IPS-18a (cell line): ENCODE measurements around the gene SIX3.

Experiments
- H3K27ac ChIP-seq: one replicate; pipeline ENCODE4 v1.5.1; 2013; ENCODE audit warnings: low read length
- H3K27me3 ChIP-seq: one replicate; pipeline ENCODE4 v1.6.1; 2013; ENCODE audit warnings: mild to moderate bottlenecking, low read length; ENCODE audit not compliant: control insufficient read depth, insufficient read depth
- H3K36me3 ChIP-seq: one replicate; pipeline ENCODE4 v1.6.1; 2013; ENCODE audit warnings: low read depth, low read length; ENCODE audit not compliant: control insufficient read depth
- H3K4me1 ChIP-seq: one replicate; pipeline ENCODE4 v1.6.1; 2013; ENCODE audit warnings: low read depth, low read length; ENCODE audit not compliant: control insufficient read depth
- H3K4me3 ChIP-seq: one replicate; pipeline ENCODE4 v1.5.1; 2013; ENCODE audit warnings: low read length
- H3K9ac ChIP-seq: one replicate; pipeline ENCODE4 v1.6.1; 2013; ENCODE audit warnings: mild to moderate bottlenecking, low read length, moderate library complexity
- H3K9me3 ChIP-seq: one replicate; pipeline ENCODE4 v1.6.1; 2013; ENCODE audit warnings: low read depth, low read length; ENCODE audit not compliant: control insufficient read depth

SIX3 gene

GRCh38 chr2:44969936-44970335 is 28.4 kb downstream of the SIX3 start:
- no peaks in the 10 kb centered on the region for H3K36me3 ChIP-seq
- H3K9me3 ChIP-seq: no peaks in the 10 kb centered on the region
- H3K4me3 ChIP-seq: no peak overlapping the region
- no peak overlapping the region for H3K9ac ChIP-seq
- H3K4me1 ChIP-seq: peaks cover 11% of the 10 kb centered on the region
- H3K27me3 ChIP-seq: no peaks in the 10 kb centered on the region
- no peak overlapping the region for H3K27ac ChIP-seq

DNA sequence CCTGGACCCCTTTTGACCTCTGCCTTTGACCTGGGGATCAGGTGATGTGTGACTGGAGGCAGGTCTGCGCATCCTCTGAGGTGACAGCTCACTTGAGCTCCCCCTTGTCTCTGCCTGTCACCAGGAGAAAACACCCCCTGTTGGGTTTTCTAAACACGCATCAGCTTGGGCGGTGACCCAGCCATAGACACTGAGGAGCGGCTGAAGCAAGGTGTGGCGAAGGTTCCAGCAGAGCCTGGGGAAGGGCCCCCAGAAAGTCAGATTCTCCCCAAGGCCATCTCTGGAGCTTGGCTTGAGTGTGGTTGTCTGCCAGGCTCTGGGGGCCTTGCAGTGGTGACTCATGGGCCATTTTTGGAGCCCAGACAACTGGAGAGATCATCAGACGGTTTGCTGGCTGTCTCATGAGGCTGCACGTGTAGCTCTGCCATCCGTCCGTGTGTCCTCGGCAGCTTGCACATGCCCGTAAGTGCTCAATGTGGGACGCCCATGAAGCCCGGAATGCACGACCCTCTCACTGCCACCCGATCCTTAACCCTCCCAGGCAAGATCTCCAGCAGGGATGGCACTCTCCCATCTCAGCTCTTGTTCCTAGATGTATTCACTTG is 29.4 kb downstream of the SIX3 start:
- Histone ChIP-seq H3K9ac (no peak overlapping the region), H3K4me1 (peaks cover 11% of the 10 kb centered on the region), H3K27me3 (no peaks in the 10 kb centered on the region), H3K36me3 (no peaks in the 10 kb centered on the region), H3K4me3 (no peak overlapping the region), H3K9me3 (no peaks in the 10 kb centered on the region), H3K27ac (no peak overlapping the region)

DNA sequence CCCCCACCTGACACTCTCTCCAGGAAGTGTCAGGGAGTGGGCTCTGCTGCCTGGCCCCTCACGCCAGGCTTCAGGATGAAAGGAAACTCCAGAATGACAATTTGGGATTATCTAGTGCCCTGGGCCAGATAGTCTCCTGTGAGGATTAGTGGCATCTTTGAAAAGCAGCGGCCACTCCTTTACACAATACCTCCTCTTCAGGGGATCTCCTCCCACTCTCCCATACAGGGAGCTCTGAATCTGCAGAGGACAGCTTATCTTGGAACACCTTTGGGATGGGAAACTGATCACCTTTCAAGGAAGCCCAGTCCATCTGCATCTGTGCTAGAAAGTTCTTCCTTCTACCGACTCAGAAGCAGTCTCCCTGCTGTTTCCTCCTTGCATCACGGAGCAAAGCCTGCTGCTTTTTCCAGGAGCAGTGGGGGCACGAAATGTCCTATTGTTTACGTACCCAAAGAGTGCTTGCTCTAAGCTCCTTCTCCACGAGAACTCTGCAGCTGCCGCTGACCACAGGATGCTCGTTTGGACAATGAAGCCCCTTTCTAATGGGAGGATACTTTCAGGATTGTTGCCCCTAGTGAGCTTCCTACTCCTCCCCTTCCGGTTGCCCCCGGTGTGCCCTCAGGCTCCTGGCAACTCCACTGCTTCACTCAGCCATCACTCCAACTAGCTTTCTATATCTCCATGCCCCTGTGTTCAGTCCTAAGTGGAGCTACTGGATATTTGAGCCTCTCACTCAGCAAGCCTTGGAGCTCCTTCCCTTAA is 31.5 kb downstream of the SIX3 start:
- no peaks in the 10 kb centered on the region for H3K9me3 ChIP-seq
- no peak overlapping the region for H3K27ac ChIP-seq
- H3K4me3 ChIP-seq: no peak overlapping the region
- H3K27me3 ChIP-seq: no peaks in the 10 kb centered on the region
- no peaks in the 10 kb centered on the region for H3K36me3 ChIP-seq
- H3K9ac ChIP-seq: no peak overlapping the region
- peaks cover 11% of the 10 kb centered on the region for H3K4me1 ChIP-seq

DNA sequence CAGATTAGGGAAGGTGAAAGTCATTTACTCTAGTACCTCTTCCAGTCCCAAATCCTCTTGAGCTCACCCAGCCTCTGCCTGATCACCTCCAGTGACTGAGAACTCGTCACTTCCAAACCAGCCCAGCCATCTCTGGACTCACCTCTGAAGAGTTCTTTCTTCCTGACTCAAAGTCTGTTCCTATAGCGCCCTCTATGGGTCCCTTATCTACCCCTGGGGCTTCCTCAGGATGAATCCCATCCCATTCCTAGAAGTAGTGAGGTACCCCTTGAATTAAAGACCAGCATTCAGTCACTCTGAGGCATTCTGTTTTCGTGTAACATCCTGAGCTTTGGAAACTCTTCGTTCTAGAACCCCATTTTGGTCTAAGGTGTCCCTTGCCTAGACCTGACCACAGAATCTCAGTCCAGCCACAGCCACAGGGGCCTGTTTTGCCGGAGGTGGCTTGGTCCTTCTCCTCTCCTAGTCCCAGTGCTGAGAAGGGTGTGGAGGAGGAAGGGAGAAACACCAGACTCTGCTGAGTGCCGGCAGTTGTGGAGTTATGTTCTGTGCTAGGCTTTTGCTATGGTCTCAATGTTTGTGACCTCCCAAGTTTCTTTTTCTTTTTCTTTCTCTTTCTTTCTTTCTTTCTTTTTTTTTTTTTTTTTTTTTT is 32.7 kb downstream of the SIX3 start:
- no peaks in the 10 kb centered on the region for H3K9me3 ChIP-seq
- H3K4me1 ChIP-seq: peaks cover 11% of the 10 kb centered on the region
- H3K27me3 ChIP-seq: no peaks in the 10 kb centered on the region
- no peak overlapping the region for H3K27ac ChIP-seq
- no peaks in the 10 kb centered on the region for H3K36me3 ChIP-seq
- H3K9ac ChIP-seq: no peak overlapping the region
- no peak overlapping the region for H3K4me3 ChIP-seq

- peaks cover under 1% of the 10 kb centered on the region for H3K27me3 ChIP-seq
- peaks cover 14% of the 10 kb centered on the region for H3K4me1 ChIP-seq
- H3K27ac ChIP-seq: no peak overlapping the region
- no peaks in the 10 kb centered on the region for H3K9me3 ChIP-seq
- no peak overlapping the region for H3K9ac ChIP-seq
- no peak overlapping the region for H3K4me3 ChIP-seq
- no peaks in the 10 kb centered on the region for H3K36me3 ChIP-seq
Measured at GRCh38 chr2:44975571-44976450, 34.3 kb downstream of the SIX3 start.

DNA sequence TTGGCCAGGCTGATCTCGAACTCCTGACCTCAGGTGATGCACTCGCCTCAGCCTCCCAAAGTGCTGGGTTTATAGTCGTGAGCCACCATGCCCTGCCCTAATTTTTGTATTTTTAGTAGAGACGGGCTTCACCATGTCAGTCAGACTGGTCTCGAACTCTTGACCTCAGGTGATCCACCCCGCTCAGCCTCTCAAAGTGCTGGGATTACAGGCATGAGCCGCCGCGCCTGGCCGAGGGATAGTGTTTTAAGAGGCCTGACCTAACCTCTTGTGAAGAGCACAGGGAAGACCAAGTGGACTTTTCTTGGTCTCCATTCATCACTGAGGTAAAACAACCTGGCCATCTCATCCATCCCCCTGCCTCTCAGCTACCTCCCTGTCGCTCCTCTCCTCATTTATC is 38.1 kb downstream of the SIX3 start:
- Histone ChIP-seq H3K36me3 (no peaks in the 10 kb centered on the region), H3K27ac (no peak overlapping the region), H3K27me3 (peaks cover 6% of the 10 kb centered on the region), H3K9ac (no peak overlapping the region), H3K4me1 (peaks cover 11% of the 10 kb centered on the region), H3K4me3 (no peak overlapping the region), H3K9me3 (no peaks in the 10 kb centered on the region)

DNA sequence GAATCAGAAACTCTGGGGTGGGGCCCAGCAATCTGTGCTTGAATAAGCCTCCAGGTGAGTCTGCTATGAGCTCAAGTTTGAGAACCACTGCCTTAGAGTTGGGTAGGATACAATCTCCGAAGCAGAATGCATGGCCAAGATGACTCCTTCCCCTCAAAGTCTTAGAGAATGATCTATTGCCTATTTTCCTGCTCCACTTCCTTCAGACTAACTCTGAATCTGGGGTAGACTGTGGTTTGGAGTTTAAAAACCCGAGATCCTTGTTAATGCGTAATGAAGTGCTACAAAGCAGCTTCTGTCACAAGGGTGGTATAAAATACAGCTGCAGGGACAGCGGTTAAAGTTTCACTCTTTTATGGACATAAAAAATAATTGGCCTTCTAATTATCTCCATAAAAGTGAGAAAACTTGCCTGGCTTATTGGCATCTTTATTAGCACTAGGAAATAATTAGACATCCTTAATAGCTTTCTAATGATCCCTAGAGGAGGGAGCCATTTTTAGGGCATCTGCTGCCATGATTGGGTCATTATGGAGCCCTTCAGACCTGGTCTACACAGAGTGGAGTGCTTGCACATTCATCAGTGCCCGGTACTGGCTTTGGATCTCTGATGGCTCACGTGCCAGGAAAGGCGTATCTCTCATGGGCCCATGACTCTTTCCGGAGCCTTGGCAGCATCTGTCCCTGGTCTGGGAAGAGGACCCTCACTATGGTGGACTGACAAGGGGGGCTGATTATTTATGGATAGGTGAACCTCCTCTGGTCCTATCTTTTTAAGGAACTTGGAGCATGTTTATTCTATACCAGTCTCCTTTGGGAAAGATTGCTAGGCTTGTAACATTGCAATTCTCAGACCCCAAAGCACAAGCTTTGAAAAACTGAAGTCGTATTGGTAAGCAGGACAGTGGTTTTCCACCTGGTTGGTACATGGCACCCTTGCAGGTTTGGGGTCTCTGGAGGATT is 39.5 kb downstream of the SIX3 start:
- Histone ChIP-seq H3K36me3 (no peaks in the 10 kb centered on the region), H3K9ac (no peak overlapping the region), H3K4me3 (no peak overlapping the region), H3K4me1 (peaks cover 11% of the 10 kb centered on the region), H3K27me3 (peaks cover 6% of the 10 kb centered on the region), H3K9me3 (no peaks in the 10 kb centered on the region), H3K27ac (no peak overlapping the region)

- Histone ChIP-seq H3K9me3 (no peaks in the 10 kb centered on the region), H3K4me1 (peaks cover 11% of the 10 kb centered on the region), H3K36me3 (no peaks in the 10 kb centered on the region), H3K4me3 (no peak overlapping the region), H3K27me3 (peaks cover 6% of the 10 kb centered on the region), H3K27ac (no peak overlapping the region), H3K9ac (no peak overlapping the region)
Measured at GRCh38 chr2:44981714-44982108, 40.2 kb downstream of the SIX3 start.

- Histone ChIP-seq H3K4me1 (peaks cover 11% of the 10 kb centered on the region), H3K9ac (no peak overlapping the region), H3K27me3 (peaks cover 6% of the 10 kb centered on the region), H3K9me3 (no peaks in the 10 kb centered on the region), H3K27ac (no peak overlapping the region), H3K4me3 (no peak overlapping the region), H3K36me3 (no peaks in the 10 kb centered on the region)
Measured at GRCh38 chr2:44983836-44984604, 42.5 kb downstream of the SIX3 start.

- Histone ChIP-seq H3K4me3 (no peak overlapping the region), H3K27me3 (no peaks in the 10 kb centered on the region), H3K27ac (no peak overlapping the region), H3K4me1 (no peaks in the 10 kb centered on the region), H3K36me3 (no peaks in the 10 kb centered on the region), H3K9ac (no peak overlapping the region), H3K9me3 (peaks cover 5% of the 10 kb centered on the region)
Measured at GRCh38 chr2:44989176-44989575, 47.7 kb downstream of the SIX3 start.
